Keratinocyte (primary cell): ENCODE data around the gene COL25A1. TPM values are rescaled to one million over a fixed set of nuclear protein-coding genes. Genes with fewer than 3 reads are reported as not detected.

ENCODE experiments used
- DNase-seq: peaks from one replicate; pipeline ENCODE4 v3.0.0-alpha.2; 2011; ENCODE audit warnings: low read depth, missing footprints, low spot score
- FAIRE-seq: peaks from 2 replicates; lab custom pipeline; 2011; peaks lifted over from hg19 to GRCh38; lab: Jason Lieb, UNC
- H2AFZ ChIP-seq: 2 replicates; pipeline ENCODE4 v1.6.0; 2012; ENCODE audit warnings: low read length, control low read depth, inconsistent platforms; ENCODE audit not compliant: control insufficient read depth
- H3K27ac ChIP-seq: 2 replicates; pipeline ENCODE4 v1.5.1; 2011; ENCODE audit warnings: low read length; ENCODE audit not compliant: control insufficient read depth, insufficient read depth
- H3K27me3 ChIP-seq: 3 replicates; pipeline ENCODE4 v1.6.0; 2011; ENCODE audit warnings: low read length; ENCODE audit not compliant: control insufficient read depth, insufficient read depth; ENCODE audit errors: extremely low read depth
- H3K36me3 ChIP-seq, 2 experiments: 2 replicates in 1 of 2; 3 replicates in 1 of 2; pipeline ENCODE4 v1.5.1; 2011; ENCODE audit warnings: low read length in 2 of 2, mild to moderate bottlenecking in 1 of 2; ENCODE audit not compliant: control insufficient read depth in 2 of 2, insufficient read depth in 2 of 2; ENCODE audit errors: extremely low read depth in 1 of 2
- H3K4me1 ChIP-seq: 3 replicates; pipeline ENCODE4 v1.5.1; 2011; ENCODE audit warnings: low read length; ENCODE audit not compliant: control insufficient read depth, insufficient read depth; ENCODE audit errors: extremely low read depth
- H3K4me2 ChIP-seq: 3 replicates; pipeline ENCODE4 v1.6.0; 2011; ENCODE audit warnings: low read depth, low read length; ENCODE audit not compliant: control insufficient read depth, insufficient read depth; ENCODE audit errors: extremely low read depth
- H3K4me3 ChIP-seq, 3 experiments: fragments of 200-600 bp in 1 of 3; sonication (generic) in 1 of 3; 2 replicates in 2 of 3; 3 replicates in 1 of 3; pipeline ENCODE4 v1.5.1; 2011 to 2016; ENCODE audit warnings: low read length in 3 of 3, mild to moderate bottlenecking in 3 of 3, control low read depth in 2 of 3, inconsistent platforms in 1 of 3, low read depth in 1 of 3, mixed read lengths in 1 of 3, mixed run types in 1 of 3, moderate library complexity in 1 of 3; ENCODE audit not compliant: control insufficient read depth in 2 of 3, insufficient read depth in 2 of 3; ENCODE audit errors: extremely low read depth in 1 of 3
- H3K79me2 ChIP-seq: 2 replicates; pipeline ENCODE4 v1.6.0; 2012; ENCODE audit warnings: low read length; ENCODE audit not compliant: control insufficient read depth, insufficient read depth
- H3K9ac ChIP-seq: 3 replicates; pipeline ENCODE4 v1.6.0; 2011; ENCODE audit warnings: low read length; ENCODE audit not compliant: control insufficient read depth, insufficient read depth; ENCODE audit errors: extremely low read depth
- H3K9me1 ChIP-seq: 3 replicates; pipeline ENCODE4 v1.6.0; 2011; ENCODE audit warnings: low read length; ENCODE audit not compliant: control insufficient read depth, insufficient read depth; ENCODE audit errors: extremely low read depth
- H3K9me3 ChIP-seq: 2 replicates; pipeline ENCODE4 v1.5.1; 2012; ENCODE audit warnings: low read depth, low read length; ENCODE audit not compliant: control insufficient read depth
- H4K20me1 ChIP-seq: 3 replicates; pipeline ENCODE4 v1.6.0; 2011; ENCODE audit warnings: low read length; ENCODE audit not compliant: control insufficient read depth, insufficient read depth; ENCODE audit errors: extremely low read depth
- EZH2 ChIP-seq: IDR thresholded peaks from one replicate; pipeline ENCODE4 v1.6.1; 2012; ENCODE audit warnings: inconsistent platforms, mild to moderate bottlenecking, low read length, moderate library complexity
- dilution Hi-C: fragments of 300-500 bp; cut with MboI; formaldehyde crosslinking; loops from one replicate; pipeline ENCODE4 v1.7.0; 2020; ENCODE audit warnings: low sequenced_read_pairs; ENCODE audit not compliant: extremely low pct_ligation_motif_present
- polyA plus RNA-seq, 5 experiments: library from polyadenylated mRNA; depleted of rRNA in 3 of 5; stranded (reverse) in 3 of 5; stranded (forward) in 1 of 5; unstranded in 1 of 5; fragments of >200 nt; gene quantifications; 1 replicate in 1 of 5; 2 replicates in 3 of 5; 3 replicates in 1 of 5; pipeline versions ENCODE4 v1.2.1 to v1.2.3, GENCODE V29; 2011 to 2012; ENCODE audit warnings: missing spikeins in 2 of 5, low read depth in 1 of 5, low replicate concordance in 1 of 5
- TF ChIP-seq, protein P1 (sequence below), 3 experiments: IDR thresholded peaks in 1 of 3; conservative IDR thresholded peaks in 1 of 3; optimal IDR thresholded peaks in 1 of 3; 2 replicates in 2 of 3; 3 replicates in 1 of 3; pipeline versions ENCODE3 to v1.5.1; 2011; ENCODE audit warnings: low read length in 3 of 3, mild to moderate bottlenecking in 3 of 3, moderate library complexity in 2 of 3, control low read depth in 1 of 3, inconsistent platforms in 1 of 3; ENCODE audit not compliant: insufficient read depth in 2 of 3; ENCODE audit errors: extremely low read depth in 1 of 3

COL25A1 gene
- polyA plus RNA-seq, 1 donor (not counting 4 experiments of a cell fraction or from before 2014, with no cell fraction given) = not detected

DNA sequence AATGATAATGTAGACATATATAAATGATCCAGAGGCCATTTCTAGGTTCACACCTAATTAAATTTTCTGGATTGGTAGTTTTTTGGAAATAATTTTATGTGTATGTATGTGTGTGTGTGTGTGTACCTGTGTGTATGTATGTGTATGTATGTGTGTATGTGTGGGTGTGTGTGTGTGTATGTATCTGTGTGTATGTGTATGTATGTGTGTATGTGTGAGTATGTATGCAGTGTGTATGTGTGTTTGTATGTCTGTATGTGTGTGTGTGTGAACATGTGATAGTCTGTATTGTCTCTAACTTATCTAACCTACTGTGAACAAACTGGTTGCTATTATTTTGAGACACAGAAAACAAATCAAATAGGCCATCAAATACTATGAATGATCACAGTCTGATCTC is 152.6 kb downstream of the COL25A1 start:
- no peak for TF ChIP-seq EZH2
- TF ChIP-seq, protein P1, sequence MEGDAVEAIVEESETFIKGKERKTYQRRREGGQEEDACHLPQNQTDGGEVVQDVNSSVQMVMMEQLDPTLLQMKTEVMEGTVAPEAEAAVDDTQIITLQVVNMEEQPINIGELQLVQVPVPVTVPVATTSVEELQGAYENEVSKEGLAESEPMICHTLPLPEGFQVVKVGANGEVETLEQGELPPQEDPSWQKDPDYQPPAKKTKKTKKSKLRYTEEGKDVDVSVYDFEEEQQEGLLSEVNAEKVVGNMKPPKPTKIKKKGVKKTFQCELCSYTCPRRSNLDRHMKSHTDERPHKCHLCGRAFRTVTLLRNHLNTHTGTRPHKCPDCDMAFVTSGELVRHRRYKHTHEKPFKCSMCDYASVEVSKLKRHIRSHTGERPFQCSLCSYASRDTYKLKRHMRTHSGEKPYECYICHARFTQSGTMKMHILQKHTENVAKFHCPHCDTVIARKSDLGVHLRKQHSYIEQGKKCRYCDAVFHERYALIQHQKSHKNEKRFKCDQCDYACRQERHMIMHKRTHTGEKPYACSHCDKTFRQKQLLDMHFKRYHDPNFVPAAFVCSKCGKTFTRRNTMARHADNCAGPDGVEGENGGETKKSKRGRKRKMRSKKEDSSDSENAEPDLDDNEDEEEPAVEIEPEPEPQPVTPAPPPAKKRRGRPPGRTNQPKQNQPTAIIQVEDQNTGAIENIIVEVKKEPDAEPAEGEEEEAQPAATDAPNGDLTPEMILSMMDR (optimal IDR thresholded peaks at IDR 0.05 in 1 of 3, IDR thresholded peaks at IDR 0.05 in 1 of 3, conservative IDR thresholded peaks at IDR 0.05 in 1 of 3; ENCODE audit: extremely low read depth in 1 of 3, insufficient read depth in 2 of 3, low read length in 3 of 3) = no peak
- Histone ChIP-seq H3K36me3 (no peaks in the 10 kb centered on the region), H3K9ac (no peak overlapping the region), H3K4me2 (no peak overlapping the region), H2AFZ (no peak overlapping the region), H3K4me3 (no peak overlapping the region), H4K20me1 (no peaks in the 10 kb centered on the region), H3K79me2 (no peaks in the 10 kb centered on the region), H3K9me3 (no peaks in the 10 kb centered on the region), H3K27ac (no peak overlapping the region), H3K27me3 (no peaks in the 10 kb centered on the region), H3K4me1 (no peaks in the 10 kb centered on the region), H3K9me1 (no peaks in the 10 kb centered on the region)
- FAIRE-seq (no peak), DNase-seq (no peak)
- dilution Hi-C loops = no loop called here

DNA sequence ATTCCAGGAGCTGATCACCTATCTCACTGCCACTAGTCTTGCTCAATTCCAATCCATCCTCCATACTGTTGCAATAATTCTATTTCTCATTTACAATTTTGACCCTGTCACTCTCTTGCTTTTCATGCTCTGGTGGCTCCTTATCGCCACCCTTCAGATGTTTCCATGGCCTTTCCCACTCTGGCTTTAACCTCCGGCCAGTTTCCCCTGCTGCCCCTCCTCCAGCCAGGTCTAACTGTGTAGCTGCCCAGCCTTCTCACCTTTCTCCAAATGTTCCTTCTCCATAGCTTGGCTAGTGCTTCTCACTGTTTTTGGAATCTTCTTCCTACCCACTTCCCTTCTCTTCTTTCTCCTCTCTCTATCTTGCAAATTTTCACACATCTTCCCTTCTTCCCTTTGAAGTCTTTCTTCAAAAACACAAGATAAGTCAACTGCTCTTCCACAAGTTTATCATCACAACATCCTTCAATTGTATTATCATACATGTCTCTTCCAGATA is 153.8 kb downstream of the COL25A1 start:
- Histone ChIP-seq H3K9ac (no peak overlapping the region), H3K36me3 (no peaks in the 10 kb centered on the region), H4K20me1 (no peaks in the 10 kb centered on the region), H2AFZ (no peak overlapping the region), H3K27me3 (no peaks in the 10 kb centered on the region), H3K9me1 (no peaks in the 10 kb centered on the region), H3K9me3 (no peaks in the 10 kb centered on the region), H3K4me1 (no peaks in the 10 kb centered on the region), H3K4me3 (no peak overlapping the region), H3K79me2 (no peaks in the 10 kb centered on the region), H3K27ac (no peak overlapping the region), H3K4me2 (no peak overlapping the region)
- dilution Hi-C loops = no loop called here
- no peak for DNase-seq
- TF ChIP-seq, protein P1 (optimal IDR thresholded peaks at IDR 0.05 in 1 of 3, IDR thresholded peaks at IDR 0.05 in 1 of 3, conservative IDR thresholded peaks at IDR 0.05 in 1 of 3; ENCODE audit: extremely low read depth in 1 of 3, insufficient read depth in 2 of 3, low read length in 3 of 3) = no peak
- TF ChIP-seq EZH2 = no peak
- FAIRE-seq = no peak
